ENCODE results near the gene ADCY10.

DNA sequence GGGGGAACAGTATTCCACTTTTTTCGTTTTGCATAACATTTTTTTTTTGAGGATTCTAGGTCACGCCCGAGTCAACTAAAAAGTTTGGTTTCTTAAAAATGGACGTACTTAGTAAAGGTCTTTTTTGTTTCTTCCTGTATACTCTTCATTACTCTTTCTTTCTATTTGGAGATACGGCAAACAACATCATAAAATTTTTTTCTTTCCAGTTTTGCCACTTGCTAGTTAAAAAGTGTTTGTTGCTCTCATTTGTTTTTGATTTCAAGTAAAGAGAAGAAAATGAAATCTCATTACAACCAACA is 23.7 kb upstream of the ADCY10 start:
- no peak for TF ChIP-seq POLR2A (IDR thresholded peaks at IDR 0.05)
- TF ChIP-seq, protein P1, sequence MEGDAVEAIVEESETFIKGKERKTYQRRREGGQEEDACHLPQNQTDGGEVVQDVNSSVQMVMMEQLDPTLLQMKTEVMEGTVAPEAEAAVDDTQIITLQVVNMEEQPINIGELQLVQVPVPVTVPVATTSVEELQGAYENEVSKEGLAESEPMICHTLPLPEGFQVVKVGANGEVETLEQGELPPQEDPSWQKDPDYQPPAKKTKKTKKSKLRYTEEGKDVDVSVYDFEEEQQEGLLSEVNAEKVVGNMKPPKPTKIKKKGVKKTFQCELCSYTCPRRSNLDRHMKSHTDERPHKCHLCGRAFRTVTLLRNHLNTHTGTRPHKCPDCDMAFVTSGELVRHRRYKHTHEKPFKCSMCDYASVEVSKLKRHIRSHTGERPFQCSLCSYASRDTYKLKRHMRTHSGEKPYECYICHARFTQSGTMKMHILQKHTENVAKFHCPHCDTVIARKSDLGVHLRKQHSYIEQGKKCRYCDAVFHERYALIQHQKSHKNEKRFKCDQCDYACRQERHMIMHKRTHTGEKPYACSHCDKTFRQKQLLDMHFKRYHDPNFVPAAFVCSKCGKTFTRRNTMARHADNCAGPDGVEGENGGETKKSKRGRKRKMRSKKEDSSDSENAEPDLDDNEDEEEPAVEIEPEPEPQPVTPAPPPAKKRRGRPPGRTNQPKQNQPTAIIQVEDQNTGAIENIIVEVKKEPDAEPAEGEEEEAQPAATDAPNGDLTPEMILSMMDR (IDR thresholded peaks at IDR 0.05): no peak

Measured in esophagus squamous epithelium (tissue), 4 donors.